Activated CD4-positive, CD25-positive, alpha-beta regulatory T cell treated with anti-CD3 and anti-CD28 coated beads, Interleukin-2, amount 50 U/mL, for 24 hours (primary cell): ENCODE data around the gene DECR2.
"Not testable (repeated sequence)": the region's sequence is repeated elsewhere in the genome, so short reads cannot be mapped to it uniquely, and the experiment has no call there.

Experiments used
- ATAC-seq, 2 donors: fragments of 150-1000 bp; cut with Tn5 transposase; one replicate each; pipeline ENCODE4 v1.10.0; 2021; ENCODE audit warnings: mild to moderate bottlenecking in 1 of 2, moderate library complexity in 1 of 2

The DECR2 gene

GRCh38 chr16:405548-406506, 4.1 kb downstream of the DECR2 start:
- no peak for ATAC-seq

GRCh38 chr16:407253-407652, 5.6 kb downstream of the DECR2 start:
- no peak for ATAC-seq

GRCh38 chr16:410516-411178, 9.0 kb downstream of the DECR2 start:
- ATAC-seq = no peak

- no peak for ATAC-seq
These were observed 10.0 kb downstream of the DECR2 start for GRCh38 chr16:411576-412265.

- ATAC-seq = no peak
These were observed 12.9 kb downstream of the DECR2 start for GRCh38 chr16:414395-415169.

- ATAC-seq = not testable (repeated sequence)
These were observed 13.4 kb downstream of the DECR2 start for GRCh38 chr16:415170-415498.

GRCh38 chr16:422179-422578, 20.5 kb downstream of the DECR2 start:
- ATAC-seq = not testable (repeated sequence)

- no peak for ATAC-seq
These were observed 22.4 kb downstream of the DECR2 start for GRCh38 chr16:424033-424622.

GRCh38 chr16:424623-425081, 23.0 kb downstream of the DECR2 start:
- no peak for ATAC-seq

- ATAC-seq = peak; percentile 93 to 97
These were observed 23.5 kb downstream of the DECR2 start, which contains the start of gene RAB11FIP3 for GRCh38 chr16:425082-425718. Gene RAB11FIP3 (plus strand): TSS chr16:425649. CDS start chr16:426007, 358 bp downstream.

GRCh38 chr16:425740-426114, 24.0 kb downstream of the DECR2 start:
- peak; percentile 59 to 62 for ATAC-seq

- ATAC-seq = no peak
These were observed 24.6 kb downstream of the DECR2 start for GRCh38 chr16:426115-426905.

GRCh38 chr16:426906-427249, 25.2 kb downstream of the DECR2 start:
- no peak for ATAC-seq

GRCh38 chr16:427250-427649, 25.6 kb downstream of the DECR2 start:
- ATAC-seq = no peak

GRCh38 chr16:430904-431303, 29.2 kb downstream of the DECR2 start:
- ATAC-seq = no peak

GRCh38 chr16:440627-441026, 38.9 kb downstream of the DECR2 start:
- ATAC-seq = no peak

- no peak for ATAC-seq
These were observed 39.8 kb downstream of the DECR2 start for GRCh38 chr16:441447-441846.

GRCh38 chr16:442976-443375, 41.3 kb downstream of the DECR2 start:
- no peak for ATAC-seq

GRCh38 chr16:444027-444426, 42.3 kb downstream of the DECR2 start:
- ATAC-seq = no peak

- ATAC-seq = no peak
These were observed 43.9 kb downstream of the DECR2 start for GRCh38 chr16:445566-445965.

GRCh38 chr16:450385-450784, 48.7 kb downstream of the DECR2 start:
- ATAC-seq = no peak
